Measurements from ENCODE around the gene CELF1. TPM values are rescaled to one million over a fixed set of nuclear protein-coding genes. Genes with fewer than 3 reads are reported as not detected.

The CELF1 gene
- total and polyA plus RNA-seq, 10 of the 15 experiments (the other 5 are each of a cell fraction or from before 2014, with no cell fraction given) = 35.3 to 128 (median 85.7) TPM

DNA sequence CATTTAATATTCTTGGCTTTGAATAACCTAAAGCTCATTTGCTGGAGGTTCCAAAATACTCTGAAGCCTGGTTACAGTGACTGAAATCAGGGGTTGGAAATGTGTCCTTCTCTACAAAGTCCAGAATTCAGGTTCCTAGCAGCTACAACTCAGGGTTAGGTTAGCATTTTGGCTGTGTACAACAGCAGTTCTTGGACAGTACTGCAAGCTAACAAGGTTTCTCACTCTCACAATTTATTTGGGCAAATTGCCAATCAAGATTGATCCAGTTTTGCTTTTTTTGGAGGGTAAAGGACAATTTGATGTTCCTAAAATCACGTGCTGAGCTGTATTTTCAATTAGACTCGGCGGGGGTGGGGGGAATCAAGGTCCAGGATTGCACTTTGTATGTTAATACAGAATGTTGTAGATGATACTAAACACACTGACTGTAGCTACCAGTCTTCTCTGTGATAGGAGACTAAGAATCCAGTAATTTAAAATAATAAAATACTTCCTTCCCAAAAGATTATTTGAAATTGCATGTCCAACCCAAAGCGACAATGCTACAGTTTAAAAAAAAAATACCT is 54.3 kb downstream of the CELF1 start:
- ChIA-PET POLR2A (interaction anchor here (0.5 to 1.8 kb wide), 7 partner anchors 8 to 533 kb away, joined by 3 to 6 read pairs (median 4); no protein-coding TSS in a partner anchor), CTCF (interaction anchor here (0.7 to 1.6 kb wide), 6 partner anchors 8 to 80 kb away, joined by 3 to 5 read pairs (median 4); partner anchors contain the start of genes KBTBD4 and NDUFS3), RAD21 (ENCODE audit: unreplicated experiment) (interaction anchor here (0.5 to 2.6 kb wide), 8 partner anchors 11 to 108 kb away, joined by 3 to 8 read pairs (median 4); partner anchors contain the start of gene CELF1), SMC1A (ENCODE audit: uncharacterized antibody, unreplicated experiment) (interaction anchor here (0.6 to 4.5 kb wide), 16 partner anchors 8 to 218 kb away, joined by 3 to 21 read pairs (median 3); partner anchors contain the start of gene CELF1)
- TF ChIP-seq ATF7 (IDR thresholded peaks at IDR 0.05; ENCODE audit: low read depth) = no peak
- TF ChIP-seq MYB (IDR thresholded peaks at IDR 0.05; ENCODE audit: borderline replicate concordance, low read depth, low read length) = no peak
- TF ChIP-seq PAX8 (IDR thresholded peaks at IDR 0.05) = no peak
- TF ChIP-seq MXI1 (IDR thresholded peaks at IDR 0.05; ENCODE audit: low read depth, low read length) = no peak
- TF ChIP-seq ZSCAN29 (IDR thresholded peaks at IDR 0.05) = no peak
- TF ChIP-seq BHLHE40 (IDR thresholded peaks at IDR 0.05; ENCODE audit: borderline replicate concordance in 1 of 2, low read depth in 2 of 2, low read length in 1 of 2) = no peak
- TF ChIP-seq ZNF217 (IDR thresholded peaks at IDR 0.05) = no peak
- TF ChIP-seq, protein P1, sequence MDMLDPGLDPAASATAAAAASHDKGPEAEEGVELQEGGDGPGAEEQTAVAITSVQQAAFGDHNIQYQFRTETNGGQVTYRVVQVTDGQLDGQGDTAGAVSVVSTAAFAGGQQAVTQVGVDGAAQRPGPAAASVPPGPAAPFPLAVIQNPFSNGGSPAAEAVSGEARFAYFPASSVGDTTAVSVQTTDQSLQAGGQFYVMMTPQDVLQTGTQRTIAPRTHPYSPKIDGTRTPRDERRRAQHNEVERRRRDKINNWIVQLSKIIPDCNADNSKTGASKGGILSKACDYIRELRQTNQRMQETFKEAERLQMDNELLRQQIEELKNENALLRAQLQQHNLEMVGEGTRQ (IDR thresholded peaks at IDR 0.05; ENCODE audit: borderline replicate concordance, low read depth, low read length) = no peak
- no peak for TF ChIP-seq PML (IDR thresholded peaks at IDR 0.05; ENCODE audit: low read length)
- H3K4me1 ChIP-seq (ENCODE audit: control insufficient read depth, insufficient read depth, low read length) = peaks cover 42% of the 10 kb centered on the region
- no peaks in the 10 kb centered on the region for H3K9me3 ChIP-seq (replicated peaks; ENCODE audit: control insufficient read depth, insufficient read depth, low read length)
- peaks cover 82% of the 10 kb centered on the region for H3K79me2 ChIP-seq (ENCODE audit: control insufficient read depth, insufficient read depth, low read length)
- BruUV-seq (replicated peaks) = no TSS peak
- no peak overlapping the region for H3K4me3 ChIP-seq
- no peak overlapping the region for H2AFZ ChIP-seq (ENCODE audit: control insufficient read depth, low read depth, low read length)
- DNase-seq (ENCODE audit: low read depth, low spot score) = no peak
- no peak overlapping the region for H3K27ac ChIP-seq (ENCODE audit: control insufficient read depth, insufficient read depth)
- H3K9ac ChIP-seq (ENCODE audit: control insufficient read depth, insufficient read depth, low read length) = peak overlapping the region; percentile 18; the same call in 1 of the 2 replicates
- H4K20me1 ChIP-seq (ENCODE audit: control insufficient read depth, insufficient read depth) = no peaks in the 10 kb centered on the region
- intact Hi-C loops (cut with micrococcal nuclease; ENCODE audit: unreplicated experiment) (no loop called here), in situ Hi-C loops (cut with MboI) (no loop called here)
- H3K4me2 ChIP-seq (ENCODE audit: control insufficient read depth, insufficient read depth) = peak overlapping the region; percentile 26; the same call in 1 of the 2 replicates
- ATAC-seq = no peak
- WGBS (ENCODE audit: insufficient coverage, insufficient replicate concordance, low lambda C conversion rate, missing lambda C conversion rate) = 99% methylated on average over 4 of the region's 4 CpGs
- H3K27me3 ChIP-seq (replicated peaks in 1 of 2; ENCODE audit: control insufficient read depth in 2 of 2, insufficient read depth in 2 of 2, low read length in 1 of 2) = no peaks in the 10 kb centered on the region
- peaks cover 2 to 36% of the 10 kb centered on the region in 2 experiments for H3K36me3 ChIP-seq (ENCODE audit: control insufficient read depth in 2 of 2, insufficient read depth in 2 of 2, low read length in 1 of 2)
- no peak for FAIRE-seq
